HG03432 (cell line): ENCODE data around the gene HOXB2.

Source experiments
- ATAC-seq: cut with Tn5 transposase; IDR thresholded peaks from one replicate; pipeline ENCODE4 v1.9.1; 2021; ENCODE audit warnings: mild to moderate bottlenecking, moderate library complexity; ENCODE audit not compliant: unreplicated experiment

HOXB2 gene

DNA sequence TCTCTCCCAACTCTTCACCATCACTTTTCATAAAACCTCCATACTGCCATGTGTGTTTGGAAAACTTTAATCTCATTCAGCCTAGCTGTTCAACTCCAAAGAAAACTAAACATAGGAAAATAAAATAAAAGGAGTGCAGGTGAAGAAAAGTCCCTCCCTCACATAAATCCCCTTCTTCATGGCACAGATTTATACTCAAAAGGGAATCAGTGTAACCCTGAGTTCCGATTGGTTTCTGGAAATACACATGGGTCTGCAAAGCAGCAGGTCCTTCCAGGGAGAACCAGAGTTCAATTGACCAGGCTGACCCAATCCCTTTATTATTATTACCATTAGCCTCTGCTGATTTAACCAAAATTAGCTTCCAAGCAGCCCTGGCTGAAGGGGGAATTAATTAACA is 8.9 kb upstream of the HOXB2 start:
- ATAC-seq, result no peak

GRCh38 chr17:48553190-48553547 is 8.3 kb upstream of the HOXB2 start:
- no peak for ATAC-seq

DNA sequence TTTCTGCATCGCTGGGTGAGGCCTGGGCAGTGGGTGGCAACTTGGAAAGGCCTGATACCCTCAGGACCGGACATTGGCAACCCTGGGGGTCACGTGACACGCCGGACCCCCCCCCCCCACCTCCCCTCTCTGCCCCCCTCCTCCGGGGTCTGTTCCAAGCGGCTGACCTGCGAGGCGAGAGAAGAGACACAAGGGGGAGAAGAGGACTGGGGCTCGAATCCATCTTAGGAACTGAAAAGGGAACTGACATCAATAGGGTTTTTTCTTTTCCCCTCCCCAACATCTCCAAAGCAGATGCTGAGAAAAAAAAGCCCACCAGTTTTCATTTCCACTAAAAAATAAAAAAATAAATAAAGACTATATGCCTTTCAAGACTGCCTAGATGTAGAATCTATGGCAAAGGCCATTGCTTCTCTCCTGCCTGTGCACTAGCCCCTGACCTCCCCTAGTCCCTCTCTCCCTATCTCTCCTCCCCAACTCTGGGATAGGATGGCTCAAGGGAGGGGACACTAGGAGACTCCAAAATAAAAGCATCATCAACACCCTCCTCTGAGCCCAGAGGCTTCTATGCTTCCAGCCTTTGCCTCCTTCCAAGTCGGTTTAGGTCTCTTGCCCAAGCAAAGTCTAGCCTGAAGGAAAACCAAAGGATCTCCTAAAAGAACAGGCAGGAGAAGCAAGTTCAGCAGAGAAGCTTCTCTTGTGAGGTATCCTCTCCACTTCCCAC is 7.7 kb upstream of the HOXB2 start:
- ATAC-seq, result no peak

DNA sequence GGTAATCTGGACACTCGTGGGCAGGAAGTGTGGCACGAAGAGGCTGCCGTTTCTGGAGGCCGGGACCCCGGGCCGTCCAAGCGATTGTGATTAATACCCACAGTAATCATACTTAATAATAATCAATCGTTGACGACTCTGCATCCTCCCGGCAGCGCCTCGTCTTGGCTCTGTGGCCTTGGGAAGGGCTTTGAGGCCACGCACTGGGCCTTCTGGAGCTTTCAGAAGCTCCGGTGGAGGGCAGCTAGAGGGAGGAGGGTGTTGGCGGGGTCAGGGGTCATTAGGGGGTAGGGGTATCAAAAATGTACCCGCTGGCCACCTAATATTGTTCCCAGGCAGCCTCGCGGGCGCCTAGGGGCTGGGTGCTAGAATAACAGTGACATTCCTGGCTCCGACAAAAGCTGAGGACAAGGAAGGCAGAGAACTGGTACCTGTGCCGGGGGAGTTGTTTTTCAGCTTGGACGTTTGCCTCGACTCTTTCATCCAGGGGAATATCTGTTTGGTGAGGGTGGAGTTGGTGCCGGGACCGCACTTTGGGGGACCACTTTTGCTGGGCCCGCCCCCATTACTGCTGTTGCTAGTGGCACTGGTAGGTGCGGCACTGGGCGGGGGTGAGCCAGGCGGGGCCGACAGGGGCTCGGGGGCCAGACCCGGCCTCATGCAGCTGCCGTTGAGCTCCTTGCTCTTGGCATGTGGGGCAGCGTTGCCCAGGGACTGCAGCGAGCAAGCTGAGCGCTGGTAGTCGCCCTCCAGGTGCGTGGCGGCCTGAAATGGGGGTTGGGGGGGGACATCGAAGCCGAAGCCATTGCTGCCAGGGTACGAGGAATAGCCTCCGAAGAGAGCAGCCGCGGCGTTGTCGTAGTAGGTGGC is 6.9 kb upstream of the HOXB2 start:
- no peak for ATAC-seq

DNA sequence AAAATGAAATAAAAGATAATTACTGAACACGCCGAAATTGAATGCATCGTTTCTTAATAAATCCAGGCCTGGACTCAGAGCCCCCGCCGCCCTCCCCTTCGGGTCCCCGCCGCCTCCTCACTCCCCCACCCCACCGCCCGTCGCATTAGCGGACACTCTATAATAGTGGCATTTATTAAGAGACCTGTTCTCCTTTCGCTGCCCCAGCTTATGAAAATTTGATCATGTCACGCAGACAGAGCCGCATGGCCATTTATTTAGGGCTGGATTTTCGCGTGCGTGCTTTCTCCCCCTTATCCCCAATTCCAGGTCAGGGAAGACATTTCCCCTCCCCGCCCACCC is 6.3 kb upstream of the HOXB2 start:
- ATAC-seq, result no peak

- ATAC-seq, result no peak
Observed at GRCh38 chr17:48550502-48551213, 5.7 kb upstream of the HOXB2 start.

DNA sequence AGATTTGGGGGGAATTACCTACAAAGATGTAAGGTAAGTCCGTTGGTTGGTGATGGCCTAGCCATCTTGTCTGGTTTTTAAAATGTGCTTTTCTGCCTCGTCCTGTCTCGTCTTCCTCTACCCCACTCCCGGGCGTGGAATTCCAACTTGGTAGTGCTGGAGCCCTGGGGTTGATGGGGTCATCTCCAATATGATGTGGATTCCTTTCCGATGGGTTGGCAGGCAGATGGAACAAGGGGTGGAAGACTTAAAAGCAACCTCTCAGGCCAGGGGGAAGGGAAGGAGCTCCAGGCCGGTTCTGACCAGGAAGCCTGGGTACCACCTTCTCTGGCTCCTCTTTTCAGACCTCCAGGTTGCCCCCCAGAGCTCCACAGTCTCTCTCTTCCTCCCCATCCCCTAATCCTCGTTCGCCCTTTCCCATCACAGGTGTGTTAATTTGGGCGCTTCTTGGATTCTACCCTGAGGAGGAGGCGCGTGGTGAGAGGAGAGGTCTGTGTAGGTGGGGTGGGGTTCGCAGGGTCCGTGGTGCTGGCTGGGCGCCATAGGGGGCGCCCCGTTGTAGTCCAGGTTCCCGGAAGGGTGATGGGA is 5.1 kb upstream of the HOXB2 start:
- no peak for ATAC-seq

DNA sequence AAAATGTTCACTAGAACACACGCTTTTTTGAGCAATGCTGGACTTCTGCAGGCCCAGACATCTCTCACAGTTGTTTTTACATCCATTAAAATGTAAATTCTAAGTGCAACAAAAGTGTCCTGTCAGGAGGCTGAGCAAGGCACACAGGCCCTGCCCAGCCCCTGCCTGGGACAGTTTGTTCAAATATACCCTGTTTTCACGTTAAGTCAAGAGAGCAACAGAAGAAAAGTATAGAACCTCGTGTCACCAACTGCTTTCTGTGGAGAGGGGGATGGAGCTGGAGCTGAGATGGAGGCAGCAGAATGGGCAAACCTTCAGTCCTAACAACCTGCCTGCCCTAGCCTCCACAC is 4.3 kb upstream of the HOXB2 start:
- ATAC-seq, result no peak

GRCh38 chr17:48548523-48549280 is 3.8 kb upstream of the HOXB2 start:
- no peak for ATAC-seq

DNA sequence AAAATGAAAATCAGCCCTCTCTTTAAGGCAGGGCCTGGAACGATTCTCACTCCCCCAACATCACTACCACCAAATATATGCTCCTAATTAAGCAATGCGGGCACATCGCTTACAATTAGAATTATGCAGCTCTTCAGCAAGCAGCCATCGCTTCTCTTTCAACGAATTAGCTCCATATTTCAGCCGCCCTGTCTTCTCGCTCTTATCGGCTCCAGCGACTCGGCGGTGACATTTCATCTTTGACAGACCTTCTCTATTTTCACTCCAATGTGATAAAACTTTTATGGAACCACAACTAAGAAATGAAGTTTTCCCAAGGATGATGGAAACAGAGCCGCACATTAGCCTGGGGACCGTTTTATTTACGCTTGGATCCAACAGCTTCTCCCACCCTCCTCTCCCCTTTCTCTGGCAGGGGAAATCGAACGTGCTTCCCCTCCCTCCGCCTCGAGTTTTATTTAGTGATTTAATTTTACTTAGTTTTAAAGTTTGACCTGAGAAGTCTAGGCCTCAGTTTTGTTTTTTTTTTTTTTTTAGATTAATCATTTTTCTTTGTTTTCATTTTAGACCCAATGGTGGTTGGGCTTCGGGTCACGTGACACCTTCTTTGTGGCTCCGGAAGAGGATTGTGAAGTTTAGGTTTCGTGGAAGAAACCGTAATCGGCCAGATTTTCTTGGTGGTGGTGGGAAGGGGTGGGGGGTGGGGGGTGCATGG is 3.1 kb upstream of the HOXB2 start:
- no peak for ATAC-seq

DNA sequence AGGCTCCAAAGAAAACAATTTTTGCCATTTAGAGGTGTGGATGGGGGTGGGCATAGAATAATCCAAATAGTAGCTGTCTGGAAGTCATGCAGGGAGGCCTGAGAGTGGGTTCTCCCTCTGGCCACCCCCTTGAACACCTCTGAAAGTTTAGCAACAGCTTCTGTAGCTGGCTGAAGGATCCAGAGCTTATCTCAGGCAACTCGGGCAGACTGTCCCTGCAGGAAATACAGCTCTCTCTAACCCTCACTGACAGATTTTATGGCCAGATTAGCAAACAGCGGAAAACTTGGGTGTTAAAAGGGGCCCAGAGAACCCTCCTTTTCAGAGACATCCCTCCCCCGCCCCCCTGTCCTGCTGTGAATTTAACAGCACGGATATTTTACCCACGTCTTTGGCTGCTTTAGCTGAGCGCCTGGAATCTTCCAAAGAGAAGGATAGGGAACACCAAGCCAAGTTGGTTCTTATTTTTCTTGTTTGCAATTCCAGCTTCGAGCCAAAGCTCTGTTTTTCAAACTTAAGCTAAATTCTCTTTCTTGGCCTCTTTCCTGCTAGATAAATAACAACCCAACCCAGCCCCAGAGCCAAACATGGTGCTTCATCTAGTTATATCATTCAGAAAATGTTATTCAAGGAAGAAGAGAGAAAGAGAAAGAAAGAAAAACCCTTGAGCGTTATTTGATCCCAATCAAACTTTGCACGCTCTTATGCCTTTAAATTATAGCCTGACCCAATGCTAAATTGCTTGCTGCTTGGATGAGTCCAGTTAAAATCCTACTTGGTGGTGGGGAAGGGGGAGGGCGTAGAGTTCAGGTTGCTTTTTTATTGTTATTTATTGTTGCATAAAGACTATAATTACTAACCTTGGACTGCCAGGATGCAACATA is 2.3 kb upstream of the HOXB2 start:
- ATAC-seq, result no peak

DNA sequence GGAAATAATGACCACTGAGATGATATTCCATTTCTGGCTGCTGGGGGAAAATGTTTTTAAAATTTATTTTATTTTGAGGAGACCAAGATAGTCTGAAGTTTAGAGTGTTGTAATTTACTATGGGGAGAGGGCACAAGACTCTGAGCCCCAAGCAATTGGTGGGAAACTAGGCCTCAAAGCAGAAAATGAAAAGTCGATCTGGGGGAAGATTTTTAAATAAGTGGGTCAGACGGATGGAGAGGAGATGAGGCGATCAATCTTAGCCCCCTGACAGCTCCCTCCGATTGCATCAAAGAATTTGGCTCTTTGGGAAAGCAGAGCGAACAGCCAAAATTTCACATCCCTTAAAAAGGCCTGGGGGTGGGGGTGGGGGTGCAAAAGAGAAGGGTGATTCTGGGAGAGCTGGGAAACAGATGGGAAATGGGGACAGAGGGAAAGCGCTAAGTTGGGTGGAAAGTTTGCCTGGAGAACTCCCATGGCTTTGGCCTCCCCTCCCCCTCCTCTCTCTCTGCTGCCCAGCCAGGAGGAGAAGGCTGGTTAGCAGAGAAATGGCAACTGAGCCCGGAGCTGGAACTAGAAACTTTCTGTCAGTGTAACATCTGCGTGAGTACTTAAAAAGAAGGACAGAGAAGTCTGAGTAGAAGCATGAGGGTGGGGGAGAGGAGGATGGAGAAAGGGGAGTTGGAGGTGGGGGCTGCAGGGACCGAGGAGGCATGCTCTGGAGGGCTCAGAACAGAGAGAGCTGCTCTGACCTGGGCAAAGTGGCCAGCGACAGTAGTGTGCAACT is 1.4 kb upstream of the HOXB2 start:
- no peak for ATAC-seq

DNA sequence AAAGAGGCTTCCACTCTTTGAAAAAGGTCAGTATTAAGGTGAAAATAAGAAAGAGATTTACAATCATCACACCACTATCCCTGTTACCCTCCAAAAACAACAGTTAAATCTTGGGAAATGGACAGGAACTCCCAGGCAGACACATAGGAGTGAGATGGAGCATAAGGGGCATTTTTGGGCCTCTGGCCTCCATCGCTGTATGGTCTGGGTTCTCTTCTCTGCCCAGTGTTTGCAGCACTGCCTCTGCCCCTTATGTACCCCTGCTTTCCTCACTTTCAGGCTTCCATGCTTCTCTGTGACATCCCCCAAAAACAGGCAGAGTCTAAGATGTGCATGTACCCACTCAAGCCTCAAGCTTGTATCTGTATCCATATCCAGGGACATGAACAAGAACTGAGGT is 630 bp upstream of the HOXB2 start:
- no peak for ATAC-seq

- ATAC-seq, result no peak
Observed at GRCh38 chr17:48544349-48545021, 424 bp downstream of the HOXB2 start.

- peak; percentile 23 for ATAC-seq
Observed at GRCh38 chr17:48543854-48544348, 1.0 kb downstream of the HOXB2 start.

GRCh38 chr17:48543107-48543853 is 1.6 kb downstream of the HOXB2 start:
- peak; percentile 61 for ATAC-seq

GRCh38 chr17:48542698-48543106 is 2.2 kb downstream of the HOXB2 start:
- no peak for ATAC-seq
